Pancreas (tissue), 10 donors: ENCODE data around the gene DNAH6. TPM values are rescaled to one million over a fixed set of nuclear protein-coding genes. Genes with fewer than 3 reads are reported as not detected.

Source experiments
- ATAC-seq, 4 donors: fragments of 200-7000 bp; cut with Tn5 transposase; one replicate each; pipeline versions ENCODE4 v1.8.0 to v1.9.1; 2020; ENCODE audit warnings: mild to moderate bottlenecking in 4 of 4, moderate library complexity in 4 of 4
- DNase-seq, 6 donors: peaks; one replicate each; pipeline ENCODE4 v3.0.0-alpha.2; 2020
- FAIRE-seq: peaks from 2 replicates; lab custom pipeline; 2012; peaks lifted over from hg19 to GRCh38; lab: Jason Lieb, UNC
- H3K27ac ChIP-seq, 4 donors: fragments of 200-600 bp; sonication (generic); 1 replicate in 3 of 4; 2 replicates in 1 of 4; pipeline versions ENCODE4 v1.5.0 to v1.8.0; 2020
- H3K27me3 ChIP-seq, 4 donors: fragments of 200-600 bp; one replicate each; pipeline ENCODE4 v1.8.0; 2021
- H3K36me3 ChIP-seq, 3 donors: fragments of 200-600 bp; sonication (generic) in 1 of 3; one replicate each; pipeline versions ENCODE4 v1.5.0 to v1.8.0; 2020 to 2021
- H3K4me1 ChIP-seq, 3 donors: fragments of 200-600 bp; one replicate each; pipeline ENCODE4 v1.8.0; 2021
- H3K4me3 ChIP-seq, 4 donors: fragments of 200-600 bp; sonication (generic) in 2 of 4; one replicate each; pipeline versions ENCODE4 v1.5.0 to v1.8.0; 2020 to 2021
- H3K9me3 ChIP-seq, 4 donors: fragments of 200-600 bp; one replicate each; pipeline ENCODE4 v1.8.0; 2021
- CTCF ChIP-seq, 4 donors: fragments of 200-600 bp; sonication (generic) in 3 of 4; IDR thresholded peaks; one replicate each; pipeline versions ENCODE4 v1.5.0 to v1.8.0; 2021; ENCODE audit warnings: antibody characterized with exemption in 4 of 4
- WGBS, 2 donors: extraction: QIAGEN DNeasy Blood & Tissue Kit; methylation state at CpG; one replicate each; pipeline ENCODE4 v1.1.7; 2013; 5-methylcytosine and 5-hydroxymethylcytosine counted together
- intact Hi-C, 3 donors: fragments of 100-400 bp; cut with DNase I; formaldehyde crosslinking; loops; one replicate each; pipeline versions ENCODE4 v1.11.1 to v1.14.2; 2022
- polyA plus RNA-seq, 2 donors: library from polyadenylated mRNA; stranded (reverse); fragments of 200-250 nt; gene quantifications; one replicate each; pipeline ENCODE4 v1.2.3, GENCODE V29; 2013
- total RNA-seq, 6 donors: library from RNA; stranded (reverse); fragmentation: NEBNext Ultra II Directional in 4 of 6; extraction: Animal tissue kit (Norgen Biotek cat#: 25700) in 4 of 6; gene quantifications; one replicate each; pipeline versions ENCODE4 v1.2.1 to v1.2.4, GENCODE V29; 2021 to 2023
- donor health status: healthy with polysubstance abuse.
- donor health status: DM: no; HTN: no; CAD: no; lungs with moderate emphysema.
- donor health status: DM: no; HTN: no; CAD: no.
- donor health status: control.
- donor health status: control.
- donor health status: Bipolar disorder and iron deficiency.
- donor health status: DM: yes; HTN: yes; CAD: no.
- donor health status: DM: no; HTN: no; CAD: no.
- donor health status: DM: no; HTN: no; CAD: no.
- donor health status: DM: yes; HTN: yes; CAD: no.

Gene DNAH6
- total and polyA plus RNA-seq, 8 donors, result 0.19 to 1.6 (median 0.81) TPM

- WGBS, 2 donors, result 83 to 90% methylated on average over 2 of the region's 2 CpGs
- DNase-seq, result no peak
- H3K4me1 ChIP-seq, result no peaks in the 10 kb centered on the region
- no peak for ATAC-seq
- intact Hi-C loops, result no loop called here
- no peak overlapping the region for H3K4me3 ChIP-seq
- H3K27ac ChIP-seq, result no peak overlapping the region
- no peak for FAIRE-seq
- H3K36me3 ChIP-seq, result no peaks in the 10 kb centered on the region
- H3K27me3 ChIP-seq, result no peaks in the 10 kb centered on the region
- H3K9me3 ChIP-seq, result no peaks in the 10 kb centered on the region
- no peak for TF ChIP-seq CTCF (IDR thresholded peaks at IDR 0.05)
Measured at GRCh38 chr2:84838434-84839145, 322.3 kb downstream of the DNAH6 start.

DNA sequence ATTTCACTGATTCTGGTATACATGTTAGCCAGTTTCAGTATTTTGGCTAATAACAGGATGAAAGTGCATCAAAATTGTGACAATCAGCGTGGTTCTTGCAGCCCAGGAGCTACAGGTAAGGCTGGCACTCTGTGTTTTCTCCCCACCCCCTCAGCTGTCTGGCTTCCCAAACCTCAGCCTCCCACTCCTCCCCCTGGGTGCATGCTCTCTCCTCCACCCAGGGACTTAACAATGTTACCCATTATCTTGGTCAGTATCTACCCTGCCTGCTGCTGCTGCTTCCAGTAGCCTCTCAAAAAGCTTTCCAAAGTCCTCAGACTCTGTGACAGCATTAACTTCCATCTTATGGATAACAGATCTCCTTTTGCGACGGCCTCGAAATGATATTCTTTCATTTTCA is 323.6 kb downstream of the DNAH6 start:
- FAIRE-seq, result no peak
- Histone ChIP-seq H3K9me3 (no peaks in the 10 kb centered on the region), H3K27me3 (no peaks in the 10 kb centered on the region), H3K36me3 (no peaks in the 10 kb centered on the region), H3K27ac (no peak overlapping the region), H3K4me3 (no peak overlapping the region), H3K4me1 (no peaks in the 10 kb centered on the region)
- intact Hi-C loops, result no loop called here
- DNase-seq, result no peak
- no peak for ATAC-seq
- WGBS, 2 donors, result 78 to 82% methylated on average over 4 of the region's 4 CpGs
- no peak for TF ChIP-seq CTCF (IDR thresholded peaks at IDR 0.05)

DNA sequence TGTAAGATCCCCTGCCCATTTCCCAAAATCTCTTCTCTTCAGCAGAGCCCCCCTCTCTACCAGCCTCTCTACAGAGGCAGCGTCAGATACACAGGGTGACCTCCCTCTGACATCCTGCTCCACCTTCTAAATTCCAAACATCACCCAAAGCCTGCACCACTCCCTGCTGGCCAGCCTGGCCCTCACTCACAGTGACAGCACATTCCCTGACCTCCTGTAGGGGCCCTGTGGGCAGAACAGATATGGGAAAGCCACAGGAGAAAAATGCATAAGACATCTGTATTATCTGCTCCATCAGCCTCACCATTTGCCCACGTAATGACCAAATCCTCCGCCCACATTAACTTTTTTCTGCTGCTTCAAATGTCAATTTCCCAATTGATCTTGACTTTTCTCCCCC is 324.0 kb downstream of the DNAH6 start:
- Histone ChIP-seq H3K27me3 (no peaks in the 10 kb centered on the region), H3K27ac (no peak overlapping the region), H3K4me1 (no peaks in the 10 kb centered on the region), H3K36me3 (no peaks in the 10 kb centered on the region), H3K4me3 (no peak overlapping the region), H3K9me3 (no peaks in the 10 kb centered on the region)
- ATAC-seq (no peak), DNase-seq (no peak), FAIRE-seq (no peak)
- intact Hi-C loops, result no loop called here
- no peak for TF ChIP-seq CTCF (IDR thresholded peaks at IDR 0.05)
- 55 to 57% methylated on average over 3 of the region's 3 CpGs for WGBS, 2 donors

DNA sequence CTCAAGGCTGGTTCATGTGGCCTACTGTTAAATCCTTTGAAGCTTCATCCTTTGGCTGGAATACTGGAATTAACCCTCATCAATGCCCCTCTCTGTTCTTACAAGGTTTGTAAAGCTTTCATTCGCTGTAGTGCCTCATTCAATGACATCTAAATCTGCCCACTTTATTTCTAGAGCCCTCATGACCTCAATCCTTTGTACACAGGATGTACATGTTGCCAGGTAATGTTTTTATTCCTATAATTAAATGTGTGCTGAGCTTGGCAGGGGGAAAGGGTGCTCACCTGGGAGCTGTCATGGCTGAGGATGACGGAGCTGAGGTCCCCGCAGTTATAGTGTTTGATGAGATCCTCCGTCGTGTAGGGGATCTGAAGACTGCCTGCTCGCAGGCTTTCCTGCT is 325.3 kb downstream of the DNAH6 start:
- Histone ChIP-seq H3K4me1 (no peaks in the 10 kb centered on the region), H3K9me3 (no peaks in the 10 kb centered on the region), H3K27ac (no peak overlapping the region), H3K36me3 (no peaks in the 10 kb centered on the region), H3K4me3 (no peak overlapping the region), H3K27me3 (no peaks in the 10 kb centered on the region)
- FAIRE-seq (no peak), ATAC-seq (no peak), DNase-seq (no peak)
- WGBS, 2 donors, result 83 to 85% methylated on average over 6 of the region's 6 CpGs
- intact Hi-C loops, result no loop called here
- no peak for TF ChIP-seq CTCF (IDR thresholded peaks at IDR 0.05)

- FAIRE-seq (no peak), ATAC-seq (no peak), DNase-seq (no peak)
- no peaks in the 10 kb centered on the region for H3K36me3 ChIP-seq
- no peak overlapping the region for H3K4me3 ChIP-seq
- 80 to 88% methylated on average over 8 of the region's 8 CpGs for WGBS, 2 donors
- H3K27me3 ChIP-seq, result no peaks in the 10 kb centered on the region
- TF ChIP-seq CTCF (IDR thresholded peaks at IDR 0.05), result no peak
- H3K27ac ChIP-seq, result no peak overlapping the region
- intact Hi-C loops, result no loop called here
- no peaks in the 10 kb centered on the region for H3K9me3 ChIP-seq
- no peaks in the 10 kb centered on the region for H3K4me1 ChIP-seq
Measured at GRCh38 chr2:84844141-84844540, 327.8 kb downstream of the DNAH6 start.
